Measurements from ENCODE around the gene FHAD1.

- TF ChIP-seq CTCF (IDR thresholded peaks at IDR 0.05; ENCODE audit: low read length) = no peak
- TF ChIP-seq EZH2 (optimal IDR thresholded peaks at IDR 0.05; ENCODE audit: low read depth, low read length) = no peak
These were observed 123.2 kb downstream of the FHAD1 start for GRCh38 chr1:15370268-15370667.

Data from MM.1S (cell line).